SK-N-SH (cell line): ENCODE data around the gene EXOC6. TPM values are rescaled to one million over a fixed set of nuclear protein-coding genes. Genes with fewer than 3 reads are reported as not detected.

ENCODE experiments used
- CTCF ChIA-PET: fragments of 300-600, 350-600 bp; formaldehyde crosslinking; extraction: SDS; loops from one replicate; lab custom pipeline; 2021; lab: Yijun Ruan, JAX
- POLR2A ChIA-PET: fragments of 350-600 bp; sonication (Branson Sonifier 250); formaldehyde crosslinking; extraction: SDS; loops from one replicate; lab custom pipeline; 2020; ENCODE audit warnings: antibody characterized with exemption, inconsistent platforms; lab: Yijun Ruan, JAX
- DNase-seq: peaks from one replicate; pipeline ENCODE4 v3.0.0; 2012
- H2AFZ ChIP-seq: fragments of 200-600 bp; sonication (generic); 2 replicates; pipeline ENCODE4 v1.8.1; 2016; ENCODE audit warnings: antibody characterized with exemption, mild to moderate bottlenecking, low read depth
- H3F3A ChIP-seq: fragments of 200-600 bp; sonication (generic); replicated peaks from 2 replicates; pipeline ENCODE3; 2016; ENCODE audit warnings: antibody characterized with exemption, mild to moderate bottlenecking; ENCODE audit not compliant: insufficient read depth
- H3K27ac ChIP-seq, 2 experiments: fragments of 200-500 bp in 1 of 2; fragments of 200-600 bp in 1 of 2; sonication (Bioruptor generic) in 1 of 2; sonication (generic), shearing (Covaris generic) in 1 of 2; 2 replicates each; pipeline versions ENCODE4 v1.5.1 to v1.6.1; 2014 to 2016; ENCODE audit warnings: low read depth in 2 of 2, inconsistent platforms in 1 of 2, low read length in 1 of 2, mild to moderate bottlenecking in 1 of 2, mixed read lengths in 1 of 2
- H3K27me3 ChIP-seq: fragments of 200-600 bp; sonication (generic), shearing (Covaris generic); 2 replicates; pipeline ENCODE4 v1.6.1; 2016; ENCODE audit warnings: mixed run types; ENCODE audit not compliant: insufficient read depth
- H3K36me3 ChIP-seq, 2 experiments: fragments of 200-500 bp in 1 of 2; fragments of 200-600 bp in 1 of 2; sonication (Bioruptor generic) in 1 of 2; sonication (generic) in 1 of 2; replicated peaks in 1 of 2; 2 replicates each; pipeline versions ENCODE3 to v1.5.1; 2014 to 2016; ENCODE audit warnings: low read length in 1 of 2, mild to moderate bottlenecking in 1 of 2; ENCODE audit not compliant: insufficient read depth in 2 of 2, control insufficient read depth in 1 of 2
- H3K4me1 ChIP-seq, 2 experiments: fragments of 200-500 bp in 1 of 2; fragments of 200-600 bp in 1 of 2; sonication (Bioruptor generic) in 1 of 2; sonication (generic), shearing (Covaris generic) in 1 of 2; 2 replicates each; pipeline versions ENCODE4 v1.5.1 to v1.6.1; 2014 to 2016; ENCODE audit warnings: low read depth in 1 of 2, low read length in 1 of 2, mixed run types in 1 of 2; ENCODE audit not compliant: insufficient read depth in 2 of 2, control insufficient read depth in 1 of 2
- H3K4me2 ChIP-seq: fragments of 200-600 bp; sonication (generic), shearing (Covaris generic); 2 replicates; pipeline ENCODE4 v1.6.1; 2017; ENCODE audit warnings: mixed run types
- H3K4me3 ChIP-seq, 2 experiments: fragments of 200-500 bp in 1 of 2; fragments of 200-600 bp in 1 of 2; sonication (Bioruptor generic) in 1 of 2; sonication (generic), shearing (Covaris generic) in 1 of 2; 2 replicates each; pipeline versions ENCODE4 v1.5.1 to v1.8.1; 2014 to 2016; ENCODE audit warnings: low read depth in 2 of 2, inconsistent platforms in 1 of 2, low read length in 1 of 2, mild to moderate bottlenecking in 1 of 2, mixed read lengths in 1 of 2, moderate library complexity in 1 of 2
- H3K79me2 ChIP-seq: fragments of 200-600 bp; sonication (generic); 2 replicates; pipeline ENCODE4 v1.8.1; 2017; ENCODE audit warnings: mild to moderate bottlenecking; ENCODE audit not compliant: insufficient read depth
- H3K9ac ChIP-seq: fragments of 200-600 bp; sonication (generic); 2 replicates; pipeline ENCODE4 v1.6.1; 2017; ENCODE audit warnings: mixed run types
- H3K9me2 ChIP-seq: fragments of 200-600 bp; sonication (generic); 2 replicates; pipeline ENCODE4 v1.6.1; 2017; ENCODE audit warnings: mixed run types
- H3K9me3 ChIP-seq: fragments of 200-600 bp; sonication (generic); 2 replicates; pipeline ENCODE4 v1.6.1; 2017; ENCODE audit warnings: mixed run types, mild to moderate bottlenecking, moderate library complexity
- H4K20me1 ChIP-seq: fragments of 200-600 bp; sonication (generic); 2 replicates; pipeline ENCODE4 v1.6.1; 2017; ENCODE audit warnings: mild to moderate bottlenecking, mixed run types; ENCODE audit not compliant: insufficient read depth
- CHD2 ChIP-seq: fragments of 150-350 bp; IDR thresholded peaks from 2 replicates; pipeline ENCODE4 v1.6.1; 2018; ENCODE audit warnings: low read length; ENCODE audit not compliant: partially characterized antibody
- EP300 ChIP-seq, 2 experiments: IDR thresholded peaks; 2 replicates each; pipeline versions ENCODE4 v1.4.0 to v1.6.1; 2012; ENCODE audit warnings: borderline replicate concordance in 1 of 2, low read depth in 1 of 2, low read length in 1 of 2
- EZH2phosphoT487 ChIP-seq: fragments of 200-600 bp; sonication (generic); IDR thresholded peaks from 2 replicates; pipeline ENCODE4 v1.6.1; 2017; ENCODE audit warnings: low read depth, mixed run types, mild to moderate bottlenecking, antibody characterized with exemption, moderate library complexity, borderline replicate concordance
- FOXJ3 ChIP-seq: sonication (generic); formaldehyde crosslinking; IDR thresholded peaks from 2 replicates; pipeline ENCODE4 v1.5.1; 2020; ENCODE audit warnings: mild to moderate bottlenecking, missing genetic modification reagents
- FOXM1 ChIP-seq: IDR thresholded peaks from 2 replicates; pipeline ENCODE4 v1.4.0; 2012; ENCODE audit warnings: low read depth, mild to moderate bottlenecking
- JUND ChIP-seq: IDR thresholded peaks from 2 replicates; pipeline ENCODE4 v1.4.0; 2012
- NFIC ChIP-seq: IDR thresholded peaks from 2 replicates; pipeline ENCODE4 v1.4.0; 2012; ENCODE audit warnings: borderline replicate concordance
- POLR2AphosphoS5 ChIP-seq: IDR thresholded peaks from 2 replicates; pipeline ENCODE4 v1.6.1; 2012; ENCODE audit warnings: low read depth, low read length
- RAD21 ChIP-seq: IDR thresholded peaks from 2 replicates; pipeline ENCODE4 v1.6.1; 2012; ENCODE audit warnings: mild to moderate bottlenecking, low read length
- RCOR1 ChIP-seq: fragments of 150-350 bp; IDR thresholded peaks from 2 replicates; pipeline ENCODE4 v1.6.1; 2017; ENCODE audit warnings: antibody characterized with exemption, low read length
- TAF1 ChIP-seq: IDR thresholded peaks from 2 replicates; pipeline ENCODE4 v1.6.1; 2012; ENCODE audit warnings: low read depth, mild to moderate bottlenecking, low read length, moderate library complexity, borderline replicate concordance
- WGBS: methylation state at CpG from one replicate; pipeline ENCODE4 v1.1.6; 2017; ENCODE audit warnings: low lambda C conversion rate; 5-methylcytosine and 5-hydroxymethylcytosine counted together
- polyA plus RNA-seq, 3 experiments: library from polyadenylated mRNA; depleted of rRNA; stranded (reverse); fragments of >200 nt; gene quantifications; 2 replicates each; pipeline ENCODE4 v1.2.3, GENCODE V29; 2012
- TF ChIP-seq, protein P1 (sequence below): IDR thresholded peaks from 2 replicates; pipeline ENCODE4 v1.4.0; 2012; ENCODE audit warnings: low read depth
- TF ChIP-seq, protein P2 (sequence below): fragments of 150-350 bp; IDR thresholded peaks from 2 replicates; pipeline ENCODE4 v1.6.1; 2016; ENCODE audit warnings: mild to moderate bottlenecking, low read depth, low read length
- TF ChIP-seq, protein P3 (sequence below): IDR thresholded peaks from 2 replicates; pipeline ENCODE4; 2012
- TF ChIP-seq, protein P4 (sequence below): fragments of 150-350 bp; IDR thresholded peaks from 2 replicates; pipeline ENCODE4 v1.6.1; 2017; ENCODE audit warnings: antibody characterized with exemption, low read length, low read depth, borderline replicate concordance
- TF ChIP-seq, protein P5 (sequence below): IDR thresholded peaks from 2 replicates; pipeline ENCODE4 v1.4.0; 2012; ENCODE audit warnings: low read depth, borderline replicate concordance

EXOC6 gene
- polyA plus RNA-seq, 1 of the 3 experiments (the other 2 are of a cell fraction): 2.3 TPM

DNA sequence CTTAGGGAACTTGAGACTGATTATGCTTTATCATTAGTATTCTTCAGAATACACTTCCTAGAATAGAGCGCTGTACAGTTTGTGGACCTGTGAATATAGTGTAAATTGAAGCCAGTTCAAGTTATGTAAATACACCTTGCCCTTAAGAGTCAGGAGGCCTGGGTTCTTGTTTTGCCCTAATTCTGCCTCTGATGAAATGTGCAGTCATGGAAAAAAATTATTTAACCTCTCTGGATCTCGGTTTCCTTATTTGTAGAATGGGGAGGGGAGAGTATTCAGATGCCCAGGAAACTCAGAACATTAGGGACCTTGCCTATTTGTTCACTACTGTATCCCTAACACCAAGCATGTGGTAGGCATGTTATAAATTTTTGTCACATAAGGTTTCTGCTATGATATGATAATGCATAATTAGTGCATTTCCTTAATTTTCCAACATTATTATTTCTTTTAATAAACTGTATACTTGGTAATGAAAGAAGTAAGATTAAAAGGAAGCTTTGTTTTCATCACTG lies 1.3 kb downstream of the EXOC6 start:
- 65% methylated on average over 2 of the region's 2 CpGs for WGBS
- Histone ChIP-seq H3K4me1 (no peaks in the 10 kb centered on the region; a peak in 2 of 4 replicates), H2AFZ (peak overlapping the region; percentile 81; the same call in 1 of the 2 replicates), H3K79me2 (peaks cover 4% of the 10 kb centered on the region; the same call in 1 of the 2 replicates), H3K9me3 (no peaks in the 10 kb centered on the region), H3K9ac (no peak overlapping the region), H3F3A (peaks cover 5% of the 10 kb centered on the region), H3K9me2 (no peaks in the 10 kb centered on the region), H3K4me3 (peak overlapping the region; percentile 80 to 89), H3K27ac (no peak overlapping the region), H3K27me3 (no peaks in the 10 kb centered on the region), H3K4me2 (peak overlapping the region; percentile 96), H3K36me3 (no peaks in the 10 kb centered on the region), H4K20me1 (no peaks in the 10 kb centered on the region)
- no peak for DNase-seq
- ChIA-PET POLR2A (interaction anchor here (0.5 to 1.1 kb wide), 2 partner anchors 12 to 654 kb away, joined by 3 read pairs; no protein-coding TSS in a partner anchor), CTCF (interaction anchor here (0.9 to 2.5 kb wide), 3 partner anchors 11 to 632 kb away, joined by 5 to 13 read pairs (median 7); partner anchors contain the start of gene MYOF)
- TF ChIP-seq FOXM1 (no peak), CHD2 (no peak)

DNA sequence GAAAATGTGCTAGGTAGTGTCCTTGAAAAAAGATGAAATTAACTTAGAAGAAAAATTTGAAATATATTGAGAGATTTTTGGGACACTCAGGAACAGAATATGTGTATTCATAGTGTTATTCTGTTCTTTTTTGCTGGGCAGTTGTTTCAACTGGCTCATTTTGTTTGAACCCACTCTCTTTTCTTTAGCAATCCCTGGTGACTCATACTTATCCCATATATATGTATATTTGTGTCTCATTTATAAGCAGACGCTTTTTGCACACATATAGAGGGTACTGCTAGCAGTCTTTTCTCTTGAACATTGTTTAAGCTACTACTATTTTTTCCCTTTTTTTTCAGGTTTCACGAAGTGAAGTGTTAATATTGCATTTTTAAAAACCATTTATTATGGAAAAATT lies 1.9 kb downstream of the EXOC6 start:
- TF ChIP-seq FOXM1 (no peak), POLR2AphosphoS5 (no peak), RCOR1 (no peak), FOXJ3 (CRISPR knock-in tag) (no peak), TAF1 (no peak), RAD21 (no peak), NFIC (no peak), EP300 (IDR thresholded peaks at IDR 0.05; ENCODE audit: borderline replicate concordance in 1 of 2, low read depth in 1 of 2, low read length in 1 of 2) (no peak), JUND (no peak), CHD2 (no peak), EZH2phosphoT487 (no peak)
- TF ChIP-seq, protein P1, sequence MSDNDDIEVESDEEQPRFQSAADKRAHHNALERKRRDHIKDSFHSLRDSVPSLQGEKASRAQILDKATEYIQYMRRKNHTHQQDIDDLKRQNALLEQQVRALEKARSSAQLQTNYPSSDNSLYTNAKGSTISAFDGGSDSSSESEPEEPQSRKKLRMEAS: no peak
- TF ChIP-seq, protein P2, sequence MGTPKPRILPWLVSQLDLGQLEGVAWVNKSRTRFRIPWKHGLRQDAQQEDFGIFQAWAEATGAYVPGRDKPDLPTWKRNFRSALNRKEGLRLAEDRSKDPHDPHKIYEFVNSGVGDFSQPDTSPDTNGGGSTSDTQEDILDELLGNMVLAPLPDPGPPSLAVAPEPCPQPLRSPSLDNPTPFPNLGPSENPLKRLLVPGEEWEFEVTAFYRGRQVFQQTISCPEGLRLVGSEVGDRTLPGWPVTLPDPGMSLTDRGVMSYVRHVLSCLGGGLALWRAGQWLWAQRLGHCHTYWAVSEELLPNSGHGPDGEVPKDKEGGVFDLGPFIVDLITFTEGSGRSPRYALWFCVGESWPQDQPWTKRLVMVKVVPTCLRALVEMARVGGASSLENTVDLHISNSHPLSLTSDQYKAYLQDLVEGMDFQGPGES: no peak
- TF ChIP-seq, protein P3, sequence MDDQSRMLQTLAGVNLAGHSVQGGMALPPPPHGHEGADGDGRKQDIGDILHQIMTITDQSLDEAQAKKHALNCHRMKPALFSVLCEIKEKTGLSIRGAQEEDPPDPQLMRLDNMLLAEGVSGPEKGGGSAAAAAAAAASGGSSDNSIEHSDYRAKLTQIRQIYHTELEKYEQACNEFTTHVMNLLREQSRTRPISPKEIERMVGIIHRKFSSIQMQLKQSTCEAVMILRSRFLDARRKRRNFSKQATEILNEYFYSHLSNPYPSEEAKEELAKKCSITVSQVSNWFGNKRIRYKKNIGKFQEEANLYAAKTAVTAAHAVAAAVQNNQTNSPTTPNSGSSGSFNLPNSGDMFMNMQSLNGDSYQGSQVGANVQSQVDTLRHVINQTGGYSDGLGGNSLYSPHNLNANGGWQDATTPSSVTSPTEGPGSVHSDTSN: no peak
- TF ChIP-seq, protein P4, sequence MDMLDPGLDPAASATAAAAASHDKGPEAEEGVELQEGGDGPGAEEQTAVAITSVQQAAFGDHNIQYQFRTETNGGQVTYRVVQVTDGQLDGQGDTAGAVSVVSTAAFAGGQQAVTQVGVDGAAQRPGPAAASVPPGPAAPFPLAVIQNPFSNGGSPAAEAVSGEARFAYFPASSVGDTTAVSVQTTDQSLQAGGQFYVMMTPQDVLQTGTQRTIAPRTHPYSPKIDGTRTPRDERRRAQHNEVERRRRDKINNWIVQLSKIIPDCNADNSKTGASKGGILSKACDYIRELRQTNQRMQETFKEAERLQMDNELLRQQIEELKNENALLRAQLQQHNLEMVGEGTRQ: no peak
- TF ChIP-seq, protein P5, sequence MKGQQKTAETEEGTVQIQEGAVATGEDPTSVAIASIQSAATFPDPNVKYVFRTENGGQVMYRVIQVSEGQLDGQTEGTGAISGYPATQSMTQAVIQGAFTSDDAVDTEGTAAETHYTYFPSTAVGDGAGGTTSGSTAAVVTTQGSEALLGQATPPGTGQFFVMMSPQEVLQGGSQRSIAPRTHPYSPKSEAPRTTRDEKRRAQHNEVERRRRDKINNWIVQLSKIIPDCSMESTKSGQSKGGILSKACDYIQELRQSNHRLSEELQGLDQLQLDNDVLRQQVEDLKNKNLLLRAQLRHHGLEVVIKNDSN: no peak

More for the DNA sequence above, 1.9 kb downstream of the EXOC6 start:
- no peak overlapping the region for H3K4me3 ChIP-seq
- no peak overlapping the region for H3K9ac ChIP-seq
- no peaks in the 10 kb centered on the region; a peak in 2 of 4 replicates for H3K4me1 ChIP-seq
- DNase-seq: no peak
- peaks cover 4% of the 10 kb centered on the region; the same call in 1 of the 2 replicates for H3K79me2 ChIP-seq
- 80% methylated on average over 2 of the region's 2 CpGs for WGBS
- ChIA-PET CTCF (no interaction called here), POLR2A (no interaction called here)
- no peaks in the 10 kb centered on the region for H3K9me3 ChIP-seq
- peaks cover 5% of the 10 kb centered on the region for H3F3A ChIP-seq
- no peaks in the 10 kb centered on the region for H4K20me1 ChIP-seq
- H3K36me3 ChIP-seq: no peaks in the 10 kb centered on the region
- no peaks in the 10 kb centered on the region for H3K27me3 ChIP-seq
- H3K9me2 ChIP-seq: no peaks in the 10 kb centered on the region
- no peak overlapping the region for H2AFZ ChIP-seq
- H3K4me2 ChIP-seq: no peak overlapping the region
- H3K27ac ChIP-seq: no peak overlapping the region
